Body of pancreas (tissue), 4 donors: ENCODE measurements around the gene PRR12.

ENCODE experiments used
- CTCF ChIP-seq, 7 experiments: fragments of 450-650 bp in 4 of 7; fragments of 200-600 bp in 3 of 7; sonication (generic) in 3 of 7; IDR thresholded peaks; one replicate each; pipeline ENCODE4 v1.5.1; 2016 to 2019; ENCODE audit warnings: antibody characterized with exemption in 7 of 7
- POLR2A ChIP-seq, 3 donors: fragments of 450-650 bp; IDR thresholded peaks; one replicate each; pipeline ENCODE4 v1.6.1; 2016; ENCODE audit warnings: antibody characterized with exemption in 3 of 3, mild to moderate bottlenecking in 2 of 3

DNA sequence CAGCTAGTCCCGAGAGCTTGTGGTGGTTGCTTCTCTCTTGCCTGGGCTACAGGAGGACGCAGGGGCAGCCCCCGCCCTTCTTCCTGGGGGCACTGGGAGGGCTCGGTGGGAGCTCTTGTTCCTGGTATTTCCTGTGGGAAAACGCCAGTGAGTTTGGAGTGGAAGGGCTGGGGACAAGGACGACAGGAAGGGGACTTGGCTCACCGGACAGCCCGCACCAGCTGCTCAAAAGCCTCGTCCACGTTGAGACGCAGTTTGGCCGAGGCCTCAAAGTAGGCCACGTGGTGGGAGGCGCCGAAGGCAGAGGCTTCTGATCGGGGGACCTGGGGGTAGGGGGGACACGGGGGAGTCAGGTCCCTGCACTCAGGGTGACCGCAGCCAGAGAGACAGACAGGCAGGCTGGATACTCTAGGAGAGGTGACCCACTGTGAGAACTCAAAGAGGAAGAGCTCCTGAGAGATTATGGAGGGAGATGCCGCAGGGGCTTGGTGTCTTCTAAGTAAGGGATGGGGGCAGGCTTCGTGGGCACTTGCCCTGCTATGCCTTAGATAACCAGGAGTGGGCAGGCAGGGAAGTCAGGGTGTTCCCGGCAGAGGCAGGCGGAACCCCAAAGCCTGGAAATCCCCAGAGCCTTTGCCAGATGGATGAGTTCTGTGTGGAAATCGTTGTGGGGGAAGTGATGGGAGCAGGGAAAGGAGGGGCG lies 44.7 kb downstream of the PRR12 start:
- TF ChIP-seq POLR2A (IDR thresholded peaks at IDR 0.05) (no peak), CTCF (IDR thresholded peaks at IDR 0.05) (no peak)
